ENCODE measurements around the gene CDC42EP5. TPM values are rescaled to one million over a fixed set of nuclear protein-coding genes. Genes with fewer than 3 reads are reported as not detected.

Gene CDC42EP5
- total and polyA plus RNA-seq, 4 donors, result 0.28 to 2.2 (median 0.84) TPM; not detected in 1

DNA sequence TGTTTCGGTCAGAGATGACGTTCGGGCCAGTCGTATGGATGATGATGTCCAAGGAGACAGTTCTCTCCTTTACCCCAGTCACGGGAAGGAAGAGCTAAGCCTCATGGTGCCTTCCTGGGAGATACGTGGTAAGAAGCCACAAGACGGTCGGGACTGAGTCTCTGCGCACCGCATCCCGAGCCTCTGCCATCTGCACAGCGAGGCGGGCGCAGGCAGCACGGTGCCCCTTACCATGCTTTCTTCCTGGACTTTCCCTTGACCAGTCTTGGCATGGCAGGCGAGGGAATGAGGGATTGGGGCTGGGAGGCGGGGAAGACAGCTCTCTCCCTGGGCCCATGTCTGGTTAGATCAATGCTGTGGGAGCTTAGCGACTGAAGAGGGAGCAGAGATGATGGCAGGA, 19.5 kb upstream of the CDC42EP5 start:
- WGBS, result 84% methylated on average over 18 of the region's 18 CpGs
- H3K27me3 ChIP-seq (ENCODE audit: control insufficient read depth in 4 of 4, insufficient read depth in 4 of 4, low read length in 3 of 4), result peaks cover 0 to 4% (median 0%) of the 10 kb centered on the region in 4 donors
- H3K36me3 ChIP-seq (ENCODE audit: control insufficient read depth in 4 of 4, insufficient read depth in 3 of 4, low read depth in 1 of 4, low read length in 3 of 4), result no peaks in the 10 kb centered on the region
- no peak overlapping the region for H3K9ac ChIP-seq (ENCODE audit: low read depth in 1 of 2, low read length in 2 of 2)
- TF ChIP-seq SP1 (IDR thresholded peaks at IDR 0.05), result no peak
- TF ChIP-seq, protein P1, sequence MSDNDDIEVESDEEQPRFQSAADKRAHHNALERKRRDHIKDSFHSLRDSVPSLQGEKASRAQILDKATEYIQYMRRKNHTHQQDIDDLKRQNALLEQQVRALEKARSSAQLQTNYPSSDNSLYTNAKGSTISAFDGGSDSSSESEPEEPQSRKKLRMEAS (IDR thresholded peaks at IDR 0.05), result no peak
- no peaks in the 10 kb centered on the region for H3K9me3 ChIP-seq (ENCODE audit: control insufficient read depth in 4 of 4, low read length in 3 of 4)
- H3K4me3 ChIP-seq (ENCODE audit: low read depth in 1 of 3, low read length in 3 of 3), result no peak overlapping the region
- H3K27ac ChIP-seq (ENCODE audit: low read depth in 1 of 2, low read length in 2 of 2), result no peak overlapping the region
- no peak for DNase-seq (ENCODE audit: low spot score)
- no peaks in the 10 kb centered on the region for H3K4me1 ChIP-seq (ENCODE audit: control insufficient read depth in 4 of 4, insufficient read depth in 4 of 4, low read length in 3 of 4)

- TF ChIP-seq, protein P1 (IDR thresholded peaks at IDR 0.05), result no peak
- TF ChIP-seq NR2F2 (IDR thresholded peaks at IDR 0.05) (no peak), TAF1 (conservative IDR thresholded peaks at IDR 0.05) (no peak), FOXA2 (IDR thresholded peaks at IDR 0.05) (no peak), JUND (IDR thresholded peaks at IDR 0.05) (no peak), YY1 (IDR thresholded peaks at IDR 0.05) (no peak), RXRA (IDR thresholded peaks at IDR 0.05) (no peak), RAD21 (IDR thresholded peaks at IDR 0.05) (no peak), CTCF (IDR thresholded peaks at IDR 0.05; ENCODE audit: low read depth, low read length, missing input control) (no peak), EGR1 (IDR thresholded peaks at IDR 0.05; ENCODE audit: low read depth in 2 of 2) (no peak), SP1 (IDR thresholded peaks at IDR 0.05) (no peak), HNF4G (IDR thresholded peaks at IDR 0.05) (no peak)
- TF ChIP-seq, protein P2, sequence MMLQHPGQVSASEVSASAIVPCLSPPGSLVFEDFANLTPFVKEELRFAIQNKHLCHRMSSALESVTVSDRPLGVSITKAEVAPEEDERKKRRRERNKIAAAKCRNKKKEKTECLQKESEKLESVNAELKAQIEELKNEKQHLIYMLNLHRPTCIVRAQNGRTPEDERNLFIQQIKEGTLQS (IDR thresholded peaks at IDR 0.05), result no peak
- TF ChIP-seq, protein P3, sequence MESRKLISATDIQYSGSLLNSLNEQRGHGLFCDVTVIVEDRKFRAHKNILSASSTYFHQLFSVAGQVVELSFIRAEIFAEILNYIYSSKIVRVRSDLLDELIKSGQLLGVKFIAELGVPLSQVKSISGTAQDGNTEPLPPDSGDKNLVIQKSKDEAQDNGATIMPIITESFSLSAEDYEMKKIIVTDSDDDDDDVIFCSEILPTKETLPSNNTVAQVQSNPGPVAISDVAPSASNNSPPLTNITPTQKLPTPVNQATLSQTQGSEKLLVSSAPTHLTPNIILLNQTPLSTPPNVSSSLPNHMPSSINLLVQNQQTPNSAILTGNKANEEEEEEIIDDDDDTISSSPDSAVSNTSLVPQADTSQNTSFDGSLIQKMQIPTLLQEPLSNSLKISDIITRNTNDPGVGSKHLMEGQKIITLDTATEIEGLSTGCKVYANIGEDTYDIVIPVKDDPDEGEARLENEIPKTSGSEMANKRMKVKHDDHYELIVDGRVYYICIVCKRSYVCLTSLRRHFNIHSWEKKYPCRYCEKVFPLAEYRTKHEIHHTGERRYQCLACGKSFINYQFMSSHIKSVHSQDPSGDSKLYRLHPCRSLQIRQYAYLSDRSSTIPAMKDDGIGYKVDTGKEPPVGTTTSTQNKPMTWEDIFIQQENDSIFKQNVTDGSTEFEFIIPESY (IDR thresholded peaks at IDR 0.05), result no peak
- TF ChIP-seq, protein P4, sequence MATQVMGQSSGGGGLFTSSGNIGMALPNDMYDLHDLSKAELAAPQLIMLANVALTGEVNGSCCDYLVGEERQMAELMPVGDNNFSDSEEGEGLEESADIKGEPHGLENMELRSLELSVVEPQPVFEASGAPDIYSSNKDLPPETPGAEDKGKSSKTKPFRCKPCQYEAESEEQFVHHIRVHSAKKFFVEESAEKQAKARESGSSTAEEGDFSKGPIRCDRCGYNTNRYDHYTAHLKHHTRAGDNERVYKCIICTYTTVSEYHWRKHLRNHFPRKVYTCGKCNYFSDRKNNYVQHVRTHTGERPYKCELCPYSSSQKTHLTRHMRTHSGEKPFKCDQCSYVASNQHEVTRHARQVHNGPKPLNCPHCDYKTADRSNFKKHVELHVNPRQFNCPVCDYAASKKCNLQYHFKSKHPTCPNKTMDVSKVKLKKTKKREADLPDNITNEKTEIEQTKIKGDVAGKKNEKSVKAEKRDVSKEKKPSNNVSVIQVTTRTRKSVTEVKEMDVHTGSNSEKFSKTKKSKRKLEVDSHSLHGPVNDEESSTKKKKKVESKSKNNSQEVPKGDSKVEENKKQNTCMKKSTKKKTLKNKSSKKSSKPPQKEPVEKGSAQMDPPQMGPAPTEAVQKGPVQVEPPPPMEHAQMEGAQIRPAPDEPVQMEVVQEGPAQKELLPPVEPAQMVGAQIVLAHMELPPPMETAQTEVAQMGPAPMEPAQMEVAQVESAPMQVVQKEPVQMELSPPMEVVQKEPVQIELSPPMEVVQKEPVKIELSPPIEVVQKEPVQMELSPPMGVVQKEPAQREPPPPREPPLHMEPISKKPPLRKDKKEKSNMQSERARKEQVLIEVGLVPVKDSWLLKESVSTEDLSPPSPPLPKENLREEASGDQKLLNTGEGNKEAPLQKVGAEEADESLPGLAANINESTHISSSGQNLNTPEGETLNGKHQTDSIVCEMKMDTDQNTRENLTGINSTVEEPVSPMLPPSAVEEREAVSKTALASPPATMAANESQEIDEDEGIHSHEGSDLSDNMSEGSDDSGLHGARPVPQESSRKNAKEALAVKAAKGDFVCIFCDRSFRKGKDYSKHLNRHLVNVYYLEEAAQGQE (IDR thresholded peaks at IDR 0.05), result no peak
- Histone ChIP-seq H3K9ac (ENCODE audit: low read depth in 1 of 2, low read length in 2 of 2) (no peak overlapping the region), H3K27ac (ENCODE audit: low read depth in 1 of 2, low read length in 2 of 2) (no peak overlapping the region), H3K4me1 (ENCODE audit: control insufficient read depth in 4 of 4, insufficient read depth in 4 of 4, low read length in 3 of 4) (no peaks in the 10 kb centered on the region), H3K9me3 (ENCODE audit: control insufficient read depth in 4 of 4, low read length in 3 of 4) (no peaks in the 10 kb centered on the region), H3K4me3 (ENCODE audit: low read depth in 1 of 3, low read length in 3 of 3) (no peak overlapping the region), H3K36me3 (ENCODE audit: control insufficient read depth in 4 of 4, insufficient read depth in 3 of 4, low read depth in 1 of 4, low read length in 3 of 4) (no peaks in the 10 kb centered on the region), H3K27me3 (ENCODE audit: control insufficient read depth in 4 of 4, insufficient read depth in 4 of 4, low read length in 3 of 4) (peaks cover 0 to 4% (median 0%) of the 10 kb centered on the region in 4 donors)
- 56% methylated on average over 9 of the region's 9 CpGs for WGBS
- no peak for DNase-seq (ENCODE audit: low spot score)
Observed at GRCh38 chr19:54489766-54490165, 16.7 kb upstream of the CDC42EP5 start.
